RCC 7860 (cell line): ENCODE data around the gene NUB1.

Experiments used
- DNase-seq: peaks from one replicate; pipeline ENCODE4 v3.0.0-alpha.2; 2015; ENCODE audit warnings: low spot score
- FAIRE-seq: peaks from 2 replicates; lab custom pipeline; 2012; peaks lifted over from hg19 to GRCh38; lab: Jason Lieb, UNC

NUB1 gene

DNA sequence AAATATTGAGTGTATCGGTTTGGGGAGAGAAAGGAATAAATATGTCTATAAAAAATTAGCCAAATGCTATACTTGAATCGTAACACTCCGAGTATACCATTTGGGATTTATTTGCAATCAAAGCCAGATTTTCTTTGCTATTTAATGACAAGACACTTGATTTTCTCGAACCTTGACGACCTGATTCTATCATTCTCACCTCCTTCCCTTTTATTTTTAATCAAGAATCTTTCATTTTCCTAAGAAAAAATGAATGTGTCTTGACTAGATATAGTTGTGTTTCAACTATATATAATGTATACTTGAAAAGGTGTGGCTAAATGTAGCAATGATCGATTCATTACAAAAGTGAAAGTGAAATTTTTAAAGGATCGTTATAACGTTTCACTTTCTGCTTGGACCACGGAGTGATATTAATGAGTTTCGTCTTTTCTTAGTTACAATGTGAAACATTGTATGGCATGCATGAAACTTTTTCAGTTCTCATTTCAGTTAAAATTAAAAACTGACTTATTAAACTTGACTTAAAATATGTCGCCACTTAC is 562 bp downstream of the NUB1 start:
- peak; percentile 56 for FAIRE-seq

DNA sequence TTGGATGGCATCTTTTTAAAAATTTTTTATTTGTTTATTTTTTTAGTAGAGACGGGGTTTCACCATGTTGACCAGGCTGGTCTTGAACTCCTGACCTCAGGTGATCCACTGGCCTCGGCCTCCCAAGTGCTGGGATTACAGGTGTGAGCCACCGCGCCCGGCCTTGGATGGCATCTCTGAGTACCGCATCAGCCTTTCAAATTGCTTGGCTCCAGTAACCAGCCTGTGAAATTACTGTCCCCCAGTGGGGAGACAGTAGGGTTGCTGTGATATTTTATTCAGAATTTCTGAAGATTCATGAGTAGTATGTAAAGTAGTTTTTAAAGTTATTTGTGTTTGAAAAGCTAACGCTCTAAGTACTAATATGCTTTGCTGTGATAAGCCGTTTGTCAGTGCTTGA is 1.2 kb downstream of the NUB1 start:
- FAIRE-seq (no peak), DNase-seq (no peak)

More for the DNA sequence above, 562 bp downstream of the NUB1 start:
- DNase-seq, result no peak

DNA sequence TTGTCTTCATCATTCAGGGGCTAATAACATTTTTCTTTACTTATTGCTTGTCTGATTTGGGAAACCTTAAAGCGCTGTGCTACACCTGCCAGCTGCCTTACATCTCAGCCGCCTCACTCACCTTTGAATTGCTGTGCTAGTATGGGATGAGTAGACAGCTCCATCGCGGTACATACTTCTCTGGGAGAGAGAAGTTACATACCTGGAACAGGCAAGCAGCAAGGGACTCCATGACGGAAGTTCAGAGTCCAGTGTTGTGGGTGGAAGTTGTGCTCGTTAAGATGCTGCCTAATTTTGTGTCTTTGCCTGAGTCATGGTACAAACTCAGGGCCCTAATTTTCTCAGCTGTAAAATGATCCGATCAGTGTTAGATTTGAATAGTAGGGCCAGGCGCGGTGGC is 1.9 kb downstream of the NUB1 start:
- FAIRE-seq (no peak), DNase-seq (no peak)

DNA sequence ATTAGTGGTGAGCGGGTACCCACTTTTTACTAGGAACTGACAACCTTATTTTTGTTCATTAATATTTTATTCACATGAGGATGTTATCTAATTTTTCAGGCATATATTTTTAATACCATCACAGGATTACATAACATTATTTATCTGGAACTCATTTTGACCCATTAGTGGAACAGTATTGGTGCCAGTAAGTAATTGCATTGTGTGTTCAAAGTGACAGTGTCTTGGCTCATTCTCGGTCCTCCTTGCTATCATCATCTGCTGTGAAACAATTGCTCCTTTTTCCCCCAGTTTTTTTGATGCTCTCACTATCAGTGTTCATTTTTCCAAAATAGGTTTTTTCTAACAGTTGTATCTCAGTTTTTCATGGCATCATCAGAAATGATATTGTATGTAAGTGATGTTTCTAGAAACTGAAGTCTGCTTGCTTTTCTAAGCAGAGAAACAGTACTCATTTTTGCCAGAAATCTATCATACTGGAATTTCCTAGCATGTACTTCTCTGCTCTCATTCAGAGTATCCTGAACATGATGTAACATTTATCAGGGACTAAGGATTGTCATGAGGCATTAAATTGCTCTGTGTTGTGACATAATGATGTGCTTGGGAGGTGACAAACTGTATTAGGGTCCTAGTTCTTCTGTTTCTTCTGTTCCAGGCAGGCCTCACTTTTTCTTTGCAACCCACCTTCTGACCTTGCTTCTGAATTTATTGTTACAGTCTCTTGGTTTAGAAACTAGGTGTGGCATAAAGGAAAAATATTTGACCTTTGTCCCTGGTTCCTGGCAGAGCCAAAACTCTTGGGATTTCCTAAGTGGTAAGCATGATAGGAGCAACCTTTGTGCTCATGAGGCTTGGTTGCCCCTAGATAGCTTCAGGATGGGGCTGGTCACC is 4.2 kb downstream of the NUB1 start:
- no peak for FAIRE-seq
- no peak for DNase-seq

DNA sequence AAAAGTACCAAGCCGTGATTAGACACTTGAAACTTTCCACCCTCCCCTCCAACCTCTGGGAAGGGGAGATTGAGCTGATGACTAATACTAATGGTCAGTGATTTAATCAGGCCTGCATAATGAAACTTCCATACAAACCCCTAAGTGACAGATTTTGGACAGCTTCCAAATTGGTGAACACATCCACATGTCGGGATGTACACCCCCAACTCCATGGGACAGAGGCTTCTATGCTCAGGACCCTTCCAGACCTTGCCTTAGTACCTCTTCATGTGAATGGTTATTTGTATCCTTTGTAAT is 4.8 kb downstream of the NUB1 start:
- DNase-seq (no peak), FAIRE-seq (no peak)

DNA sequence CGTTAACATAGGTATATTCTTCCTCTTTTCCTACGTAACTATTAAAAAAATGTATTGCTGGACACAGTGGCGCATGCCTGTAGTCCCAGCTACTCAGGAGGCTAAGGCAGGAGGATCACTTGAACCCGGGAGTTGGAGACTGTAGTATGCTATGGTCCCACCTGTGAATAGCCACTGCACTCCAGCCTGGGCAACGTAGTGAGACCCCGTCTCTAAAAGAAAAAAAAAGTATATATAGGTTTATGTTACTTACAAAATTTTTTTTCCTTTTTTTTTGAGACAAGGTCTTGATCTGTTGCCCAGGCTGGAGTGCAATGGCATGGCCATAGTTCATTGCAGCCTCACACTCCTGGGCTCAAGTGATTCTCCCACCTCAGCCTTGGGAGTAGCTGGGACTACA is 5.6 kb downstream of the NUB1 start:
- no peak for FAIRE-seq
- DNase-seq, result no peak

DNA sequence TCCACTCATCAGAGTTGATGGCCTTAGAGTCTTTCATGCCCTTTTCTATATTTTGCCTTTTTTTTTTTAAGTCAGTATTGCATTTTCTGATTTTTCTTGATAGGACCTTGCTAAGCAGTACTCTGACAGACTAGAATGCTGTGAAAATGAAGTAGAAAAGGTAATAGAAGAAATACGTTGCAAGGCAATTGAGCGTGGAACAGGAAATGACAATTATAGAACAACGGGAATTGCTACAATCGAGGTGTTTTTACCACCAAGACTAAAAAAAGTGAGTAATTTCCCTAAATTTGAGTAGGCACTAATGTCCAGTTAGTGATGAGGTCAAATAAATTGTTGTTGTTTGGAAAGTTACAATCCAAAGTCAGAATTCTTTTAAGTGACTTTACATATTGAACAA is 7.4 kb downstream of the NUB1 start:
- FAIRE-seq, result no peak
- no peak for DNase-seq

DNA sequence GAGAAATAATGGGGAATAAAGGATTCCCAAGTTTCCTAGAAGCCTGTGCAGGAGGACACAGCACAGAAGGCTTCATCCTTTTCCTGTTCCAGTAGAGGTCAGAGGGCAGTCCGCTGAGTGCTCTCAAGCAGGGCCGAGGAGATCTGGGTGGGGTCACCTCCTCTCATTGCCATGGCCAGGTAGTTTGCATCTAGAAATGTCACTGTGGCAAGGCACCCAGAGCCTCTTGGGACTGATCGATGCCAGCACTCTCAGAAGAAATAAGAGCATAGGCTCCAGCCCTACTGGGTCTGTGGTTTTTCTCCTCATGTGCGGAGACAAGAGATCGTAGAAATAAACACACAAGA is 7.9 kb downstream of the NUB1 start:
- DNase-seq (no peak), FAIRE-seq (no peak)

DNA sequence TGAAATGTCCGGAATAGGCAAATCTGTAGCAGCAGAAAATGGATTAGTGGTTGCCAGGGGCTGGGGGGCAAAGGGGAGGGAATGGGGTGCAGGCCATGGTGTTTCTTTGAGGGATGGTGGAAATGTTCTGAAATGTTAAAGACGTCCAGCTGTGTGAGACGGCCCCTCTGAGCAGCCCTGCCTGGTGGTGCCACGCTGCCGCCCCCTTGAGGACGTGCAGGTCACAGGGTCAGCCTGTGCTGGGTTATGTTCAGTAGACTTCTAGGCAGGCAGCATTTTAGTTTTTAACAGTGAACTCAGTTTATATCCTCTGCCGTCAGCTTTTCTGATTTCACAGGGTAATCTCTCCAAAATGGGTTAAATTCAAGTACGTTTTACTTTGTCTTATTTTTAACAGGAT is 9.4 kb downstream of the NUB1 start:
- no peak for DNase-seq
- no peak for FAIRE-seq

DNA sequence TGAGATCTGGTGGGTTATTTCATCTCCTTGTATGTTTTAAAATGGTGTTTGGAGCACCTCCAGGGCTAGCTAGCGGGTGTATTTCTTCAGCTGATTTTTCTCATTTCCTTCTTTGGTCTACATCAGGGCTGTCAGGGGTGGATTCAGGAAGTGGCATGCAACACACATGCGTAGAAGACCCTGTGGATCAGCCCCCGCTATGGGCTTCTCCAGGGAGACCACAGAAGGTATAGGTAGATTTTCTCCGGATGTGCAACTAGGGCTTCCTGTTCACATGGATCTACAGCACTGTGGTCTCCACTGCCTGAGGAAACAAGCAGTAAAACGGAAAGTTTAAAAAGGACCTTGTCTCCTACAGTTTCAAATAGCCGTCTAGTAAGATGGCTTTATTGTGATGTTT is 10.4 kb downstream of the NUB1 start:
- FAIRE-seq, result no peak
- no peak for DNase-seq

DNA sequence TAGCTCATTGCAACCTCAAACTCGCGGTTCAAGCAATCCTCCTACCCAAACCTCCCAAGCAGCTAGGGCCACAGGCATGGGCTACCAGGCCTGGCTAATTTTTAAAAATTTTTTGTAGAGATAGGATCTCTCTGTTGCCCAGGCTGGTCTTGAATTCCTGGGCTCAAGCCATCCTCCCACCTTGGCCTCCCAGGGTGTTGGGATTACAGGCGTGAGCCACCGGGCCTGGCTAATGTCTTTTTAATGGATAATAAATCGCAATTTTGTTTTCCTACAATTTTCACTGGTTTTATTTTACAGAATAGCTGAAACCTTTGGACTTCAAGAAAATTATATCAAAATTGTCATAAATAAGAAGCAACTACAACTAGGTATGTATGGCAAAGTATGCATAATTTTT is 10.9 kb downstream of the NUB1 start:
- FAIRE-seq, result no peak
- DNase-seq, result no peak

DNA sequence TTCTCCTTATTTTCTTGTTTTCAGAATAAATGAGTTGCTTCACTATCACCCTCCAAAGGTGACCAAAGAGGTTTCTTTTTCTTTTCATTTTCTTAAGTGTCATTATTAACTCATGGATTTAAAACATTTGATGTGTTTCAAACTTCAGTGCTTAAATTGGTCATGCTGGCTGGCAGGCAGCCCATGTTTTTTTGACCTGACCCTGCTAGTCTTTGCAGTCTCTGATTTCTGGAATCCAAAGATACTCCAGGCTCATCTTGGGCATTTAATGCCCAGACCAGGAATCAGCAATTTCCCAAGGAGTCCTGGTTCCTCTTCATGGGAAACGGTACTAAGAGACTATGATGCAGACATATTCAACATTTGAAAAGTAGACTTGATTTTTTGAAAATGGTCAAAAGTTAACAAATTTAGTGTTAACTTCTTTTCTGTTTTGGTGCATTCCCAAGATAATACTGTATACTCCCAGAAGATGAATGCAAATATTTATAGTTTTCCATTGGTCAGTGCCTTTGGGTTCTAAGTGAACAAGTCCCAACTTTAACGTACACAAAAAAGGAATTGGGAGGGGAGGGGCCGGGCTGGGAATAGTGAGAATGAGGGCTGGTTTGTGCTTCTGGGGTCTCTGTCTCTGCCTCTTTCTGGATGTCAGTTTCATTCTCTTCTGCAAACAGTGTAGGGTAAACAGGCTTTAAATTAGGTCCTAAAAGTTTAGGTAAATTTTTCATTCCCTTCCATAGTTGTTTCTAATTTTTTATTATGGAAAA is 19.8 kb downstream of the NUB1 start:
- FAIRE-seq, result no peak
- DNase-seq, result no peak

DNA sequence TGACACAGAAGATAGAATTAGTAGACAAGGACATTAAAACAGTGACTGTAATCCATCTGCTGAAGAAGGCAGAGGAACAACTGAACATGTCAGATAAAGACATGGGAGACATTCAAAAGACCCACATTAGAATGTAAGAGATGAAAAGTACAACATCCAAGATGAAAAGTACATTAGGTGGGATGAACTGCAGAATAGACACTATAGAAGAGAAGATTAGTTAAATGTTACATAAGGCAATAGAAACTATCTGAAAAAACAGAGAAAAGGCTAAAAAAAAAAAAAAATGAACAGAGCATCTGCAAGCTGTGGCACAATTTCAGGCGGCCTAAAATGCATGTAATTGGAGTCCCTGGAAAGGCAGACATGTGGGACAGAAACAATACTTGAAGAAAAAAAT is 21.6 kb downstream of the NUB1 start:
- no peak for DNase-seq
- FAIRE-seq, result no peak

DNA sequence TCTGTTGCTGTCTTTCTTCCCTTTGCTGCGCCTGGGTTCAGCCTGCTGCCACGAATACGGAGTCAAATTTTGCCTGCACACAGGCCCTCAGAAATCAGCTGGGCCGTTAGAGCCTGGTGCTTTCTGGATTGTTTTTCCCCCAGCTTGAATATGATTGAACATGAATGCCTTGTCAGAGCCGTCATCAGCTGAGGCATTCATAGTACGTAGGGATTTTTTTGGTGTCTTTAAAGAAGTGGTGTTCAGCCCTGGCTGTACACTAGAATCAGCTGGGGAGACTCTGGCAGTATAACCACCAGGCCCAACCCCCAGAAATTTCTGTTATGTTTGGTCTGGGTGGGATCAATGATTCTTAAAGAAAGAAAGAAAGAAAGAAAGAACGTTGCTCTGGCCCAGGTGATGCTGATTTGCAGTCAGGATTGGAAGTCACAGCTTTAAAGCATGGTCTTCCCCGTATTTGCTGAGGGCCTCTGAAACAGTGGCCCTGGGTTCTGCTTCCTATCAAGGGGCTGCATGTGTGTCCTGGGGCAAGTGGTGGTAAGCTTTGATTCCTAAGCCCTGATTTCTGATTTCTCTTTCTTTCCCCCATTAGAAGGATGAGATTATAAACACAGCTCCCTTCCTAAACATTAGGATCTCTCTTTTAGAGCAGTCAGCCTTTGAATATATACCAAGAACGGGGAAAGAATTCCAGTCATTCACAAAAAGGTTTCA is 24.7 kb downstream of the NUB1 start:
- FAIRE-seq, result no peak
- DNase-seq, result no peak

DNA sequence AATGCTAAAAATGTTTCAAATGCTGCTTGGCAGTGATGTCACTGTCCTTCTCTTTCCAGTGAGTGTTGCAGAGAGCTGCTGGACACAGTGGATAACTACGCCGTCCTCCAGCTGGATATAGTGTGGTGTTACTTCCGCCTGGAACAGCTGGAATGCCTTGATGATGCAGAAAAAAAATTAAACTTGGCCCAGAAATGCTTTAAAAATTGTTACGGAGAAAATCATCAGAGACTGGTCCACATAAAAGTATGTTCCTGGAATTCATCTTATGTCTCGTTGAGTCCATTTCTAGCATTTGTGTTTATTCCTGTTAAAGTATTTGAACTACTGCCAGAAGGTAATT is 25.2 kb downstream of the NUB1 start:
- DNase-seq, result no peak
- no peak for FAIRE-seq

DNA sequence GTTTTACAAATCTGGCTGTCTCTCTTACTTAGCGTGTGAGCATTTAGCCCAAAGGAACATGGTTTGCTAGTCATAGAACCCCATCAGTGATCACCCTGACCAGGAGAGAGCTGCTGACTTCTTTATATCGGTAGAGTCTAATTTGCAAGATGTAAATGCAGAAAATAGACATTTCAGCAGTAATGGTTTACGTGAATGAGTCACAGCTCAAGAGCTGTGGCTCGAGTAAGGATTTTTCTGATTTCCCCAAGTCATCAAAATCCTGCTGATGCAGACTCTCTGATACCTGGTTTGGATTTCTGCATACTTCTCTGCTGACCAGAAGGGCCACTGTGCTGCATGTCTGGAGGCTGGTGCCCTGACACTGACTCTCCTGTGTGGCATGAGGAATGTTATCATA is 25.7 kb downstream of the NUB1 start:
- no peak for FAIRE-seq
- DNase-seq, result no peak

DNA sequence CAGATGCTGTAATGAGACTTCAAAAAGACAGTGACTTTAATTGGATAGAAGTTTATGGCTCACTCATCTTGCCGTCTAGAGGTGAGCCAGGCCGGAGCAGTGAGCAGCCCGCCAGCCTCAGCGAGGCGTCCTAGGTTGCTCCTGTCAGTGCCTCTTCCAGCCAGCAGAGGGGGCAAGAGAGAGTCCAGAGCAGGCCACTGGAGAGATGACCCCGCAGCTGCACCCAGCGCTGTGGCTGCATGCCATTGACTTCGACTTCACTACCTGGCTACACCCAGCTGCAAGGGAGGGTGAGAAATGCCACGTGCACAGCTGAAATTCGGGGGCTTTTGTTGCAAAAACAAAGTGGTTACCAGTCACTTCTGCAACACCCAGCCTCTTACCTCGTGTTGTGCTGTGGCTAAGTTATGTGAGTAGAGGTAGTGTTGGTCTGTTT is 26.5 kb downstream of the NUB1 start:
- FAIRE-seq (peak; percentile 39), DNase-seq (peak; percentile 78)

DNA sequence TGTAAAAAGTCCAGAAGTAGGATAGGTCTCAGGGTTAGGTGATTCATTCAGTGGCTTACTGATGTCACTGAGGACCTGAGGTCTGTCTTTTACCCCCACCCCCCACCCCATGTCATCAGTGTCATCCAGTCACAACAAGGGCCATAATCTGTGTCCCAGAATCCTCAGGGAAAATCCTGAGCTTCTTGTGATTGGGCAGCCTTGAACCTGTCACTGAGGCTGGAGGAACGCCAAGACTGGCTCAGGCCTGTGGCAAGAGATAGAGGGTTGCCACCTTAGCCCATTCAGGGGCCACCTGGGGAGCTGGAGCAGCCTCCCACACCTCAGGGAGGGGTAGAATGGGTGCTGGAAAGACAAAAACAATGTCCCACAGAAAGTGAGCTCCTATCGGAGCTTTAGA is 29.7 kb downstream of the NUB1 start:
- DNase-seq (peak; percentile 22), FAIRE-seq (no peak)

DNA sequence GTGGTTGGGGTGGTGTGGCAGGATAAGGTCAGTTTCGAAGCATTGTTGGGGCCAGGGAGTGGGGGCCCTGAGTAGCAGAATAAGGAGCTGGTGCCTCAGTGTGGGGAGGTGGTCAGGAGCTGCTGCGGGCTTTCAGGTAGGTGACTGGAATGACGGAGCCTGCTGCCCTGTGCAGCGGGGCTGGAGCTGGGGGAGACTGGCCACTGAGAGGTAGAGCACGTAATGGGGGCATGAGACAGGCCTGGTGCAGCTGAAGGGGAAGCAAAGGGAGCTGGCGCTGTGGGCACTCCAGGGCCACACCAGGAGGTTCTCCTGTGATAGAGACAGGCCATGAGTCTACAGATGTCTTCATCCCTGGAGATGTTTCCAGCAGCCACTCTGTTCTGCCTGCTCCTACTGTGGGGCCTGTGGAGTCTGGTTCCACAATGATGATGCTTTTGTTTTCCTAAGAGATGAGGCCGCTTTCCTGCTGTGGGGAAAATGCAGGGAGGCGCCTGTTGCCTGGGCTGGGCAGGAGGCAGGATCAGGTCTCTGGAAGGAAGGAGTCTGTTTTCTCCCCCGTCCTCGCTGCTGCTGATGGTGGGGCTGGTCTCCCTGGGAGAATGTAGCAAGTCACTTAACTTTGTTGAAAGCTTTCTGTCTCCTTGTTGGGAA is 31.1 kb downstream of the NUB1 start:
- FAIRE-seq, result no peak
- DNase-seq, result no peak

DNA sequence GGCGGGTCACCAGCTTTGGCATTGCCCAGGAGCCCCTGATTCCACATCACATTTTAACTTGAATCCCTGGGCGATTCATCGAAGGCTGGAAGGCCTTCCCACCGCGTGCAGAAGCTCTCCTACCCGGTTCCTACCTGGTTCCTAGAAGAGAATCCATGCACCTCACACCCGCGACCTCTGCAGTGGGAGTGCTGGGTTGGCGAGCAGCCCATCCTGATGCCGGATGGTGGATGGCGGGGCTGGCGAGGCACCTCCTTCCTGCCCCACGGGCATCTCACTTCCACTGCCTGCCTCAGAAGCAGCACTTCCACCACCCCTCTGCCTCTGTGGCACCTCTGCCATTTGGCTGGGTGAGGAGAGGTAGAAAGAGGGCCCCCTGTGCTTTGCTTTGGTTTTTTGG is 32.0 kb downstream of the NUB1 start:
- FAIRE-seq, result no peak
- DNase-seq, result no peak

DNA sequence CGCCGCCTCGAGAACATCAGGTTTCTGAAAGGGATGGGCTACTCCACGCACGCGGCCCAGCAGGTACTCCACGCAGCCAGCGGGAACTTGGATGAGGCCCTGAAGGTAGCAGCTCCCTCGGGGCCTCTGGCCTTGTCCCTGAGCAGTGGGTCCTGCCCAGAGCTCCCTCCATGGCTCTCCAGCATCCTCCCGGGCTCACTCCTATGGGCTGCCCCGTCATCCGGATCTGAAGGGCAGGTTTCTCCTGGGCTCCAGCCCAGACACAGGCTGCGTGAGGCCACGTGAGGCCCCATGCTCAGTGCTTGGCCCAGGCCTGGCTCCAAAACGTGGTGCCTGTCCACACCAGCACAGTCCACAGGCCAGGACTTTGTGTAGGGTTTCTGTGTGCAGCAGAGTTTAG is 32.5 kb downstream of the NUB1 start:
- FAIRE-seq (no peak), DNase-seq (no peak)
